OCI-LY7 (cell line): ENCODE measurements around the gene AGBL1. TPM values are rescaled to one million over a fixed set of nuclear protein-coding genes. Genes with fewer than 3 reads are reported as not detected.

Source experiments
- BruUV-seq: library from RNA; stranded (reverse); fragments of 400-500 nt; replicated peaks from 2 replicates; lab custom pipeline; 2021; lab: Mats Ljungman, UMichigan
- CTCF ChIA-PET: fragments of 300-600 bp; sonication (Branson Sonifier 250); formaldehyde crosslinking; loops from one replicate; lab custom pipeline; 2022; ENCODE audit warnings: antibody characterized with exemption; ENCODE audit not compliant: unreplicated experiment; lab: Charles Lee
- POLR2A ChIA-PET: fragments of 300-600 bp; sonication (Branson Sonifier 250); formaldehyde crosslinking; loops from one replicate; lab custom pipeline; 2022; ENCODE audit warnings: antibody characterized with exemption; lab: Charles Lee
- DNase-seq: peaks from one replicate; pipeline ENCODE4 v3.0.0-alpha.2; 2015; ENCODE audit warnings: low spot score
- H2AFZ ChIP-seq: fragments of 200-600 bp; sonication (generic), shearing (Covaris generic); 2 replicates; pipeline ENCODE4 v1.6.1; 2014; ENCODE audit warnings: mild to moderate bottlenecking, antibody characterized with exemption, low read length, moderate library complexity
- H3K27ac ChIP-seq: fragments of 200-600 bp; sonication (generic); 2 replicates; pipeline ENCODE4 v1.5.1; 2014; ENCODE audit warnings: mixed run types, low read depth, mild to moderate bottlenecking, moderate library complexity, low read length, inconsistent platforms; ENCODE audit not compliant: poor library complexity, severe bottlenecking
- H3K36me3 ChIP-seq: fragments of 200-600 bp; sonication (generic); 2 replicates; pipeline ENCODE4 v1.6.1; 2014; ENCODE audit warnings: mild to moderate bottlenecking, antibody characterized with exemption, low read length, moderate library complexity, mixed read lengths; ENCODE audit not compliant: insufficient read depth
- H3K4me1 ChIP-seq: fragments of 200-600 bp; sonication (generic); 2 replicates; pipeline ENCODE4 v1.5.1; 2014; ENCODE audit warnings: mild to moderate bottlenecking, low read length; ENCODE audit not compliant: insufficient read depth, poor library complexity, severe bottlenecking
- H3K4me2 ChIP-seq: fragments of 200-600 bp; sonication (generic); 2 replicates; pipeline ENCODE4 v1.6.1; 2014; ENCODE audit warnings: mild to moderate bottlenecking, low read length
- H3K4me3 ChIP-seq: fragments of 200-600 bp; sonication (generic); 2 replicates; pipeline ENCODE4 v1.5.1; 2014; ENCODE audit warnings: mild to moderate bottlenecking, low read depth, low read length; ENCODE audit not compliant: poor library complexity, severe bottlenecking
- H3K79me2 ChIP-seq: fragments of 200-600 bp; sonication (generic); 2 replicates; pipeline ENCODE4 v1.6.1; 2016; ENCODE audit warnings: low read depth, mild to moderate bottlenecking, low read length, moderate library complexity, mixed read lengths; ENCODE audit not compliant: insufficient read depth
- H3K9me2 ChIP-seq: fragments of 200-600 bp; sonication (generic); 2 replicates; pipeline ENCODE4 v1.6.1; 2016; ENCODE audit warnings: mild to moderate bottlenecking, low read length, mixed read lengths; ENCODE audit not compliant: insufficient read depth
- H3K9me3 ChIP-seq: fragments of 200-600 bp; sonication (generic); 2 replicates; pipeline ENCODE4 v1.6.1; 2014; ENCODE audit warnings: mild to moderate bottlenecking, mixed run types, low read length, mixed read lengths
- H4K20me1 ChIP-seq: fragments of 200-600 bp; sonication (generic); 2 replicates; pipeline ENCODE4 v1.6.1; 2014; ENCODE audit warnings: mild to moderate bottlenecking, antibody characterized with exemption, low read length, moderate library complexity, mixed read lengths; ENCODE audit not compliant: insufficient read depth
- EZH2phosphoT487 ChIP-seq: fragments of 200-600 bp; sonication (generic); IDR thresholded peaks from 2 replicates; pipeline ENCODE4 v1.6.1; 2018; ENCODE audit warnings: low read depth, borderline replicate concordance, mild to moderate bottlenecking, mixed run types, antibody characterized with exemption, low read length, moderate library complexity, mixed read lengths
- intact Hi-C: fragments of 100-400 bp; cut with micrococcal nuclease; formaldehyde crosslinking; loops from one replicate; pipeline ENCODE4 v1.10.0; 2022; ENCODE audit not compliant: unreplicated experiment
- total RNA-seq, 2 experiments: library from RNA; depleted of rRNA in 1 of 2; stranded (reverse); fragments of >200 nt in 1 of 2; shearing (Covaris generic) in 1 of 2; gene quantifications; 2 replicates each; pipeline ENCODE4 v1.2.3, GENCODE V29; 2014 to 2022
- TF ChIP-seq, protein P1 (sequence below): fragments of 200-600 bp; sonication (generic); conservative IDR thresholded peaks from 2 replicates; pipeline ENCODE4 v1.5.1; 2014; ENCODE audit warnings: mild to moderate bottlenecking, antibody characterized with exemption, low read length, moderate library complexity, mixed read lengths

Gene AGBL1
- total RNA-seq, 2 experiments from 2014 or later = not detected

DNA sequence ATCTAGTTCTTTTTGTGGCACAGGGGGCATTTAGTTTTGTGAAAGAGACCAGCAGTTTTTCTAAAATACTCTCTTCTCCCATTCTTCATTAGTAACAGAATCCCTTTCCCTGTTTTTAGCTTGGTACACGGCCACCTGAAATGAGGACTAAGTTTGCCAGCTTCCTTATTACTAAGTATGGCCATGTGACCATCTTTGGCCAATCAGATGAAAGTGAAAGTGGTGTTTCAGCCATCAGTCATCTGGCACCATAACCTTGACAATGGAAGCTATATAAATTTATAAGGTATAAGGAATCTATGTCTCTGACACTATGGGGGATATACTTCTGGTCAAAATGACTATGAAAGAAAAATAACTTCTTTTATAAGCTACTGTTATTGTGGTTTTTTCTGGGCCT lies 570.4 kb downstream of the AGBL1 start:
- BruUV-seq = no TSS peak
- Histone ChIP-seq H3K36me3 (no peaks in the 10 kb centered on the region), H3K27ac (no peak overlapping the region), H4K20me1 (no peaks in the 10 kb centered on the region), H3K9me2 (no peaks in the 10 kb centered on the region), H3K9me3 (0 out of 2 replicates have a peak, but pooled peaks cover 9% of the 10 kb centered on the region), H3K79me2 (no peaks in the 10 kb centered on the region), H2AFZ (peak overlapping the region; percentile 99), H3K4me3 (peak overlapping the region; percentile 33), H3K4me1 (no peaks in the 10 kb centered on the region), H3K4me2 (peak overlapping the region; percentile 51)
- CTCF ChIA-PET = interaction anchor here (0.5 kb wide), 1 partner anchor 38 kb away, joined by 3 read pairs; no protein-coding TSS in a partner anchor
- intact Hi-C loops = no loop called here
- DNase-seq = peak; percentile 61
- POLR2A ChIA-PET = interaction anchor here (0.7 to 1.2 kb wide), 2 partner anchors 8 to 294 kb away, joined by 3 to 5 read pairs; no protein-coding TSS in a partner anchor
- TF ChIP-seq, protein P1, sequence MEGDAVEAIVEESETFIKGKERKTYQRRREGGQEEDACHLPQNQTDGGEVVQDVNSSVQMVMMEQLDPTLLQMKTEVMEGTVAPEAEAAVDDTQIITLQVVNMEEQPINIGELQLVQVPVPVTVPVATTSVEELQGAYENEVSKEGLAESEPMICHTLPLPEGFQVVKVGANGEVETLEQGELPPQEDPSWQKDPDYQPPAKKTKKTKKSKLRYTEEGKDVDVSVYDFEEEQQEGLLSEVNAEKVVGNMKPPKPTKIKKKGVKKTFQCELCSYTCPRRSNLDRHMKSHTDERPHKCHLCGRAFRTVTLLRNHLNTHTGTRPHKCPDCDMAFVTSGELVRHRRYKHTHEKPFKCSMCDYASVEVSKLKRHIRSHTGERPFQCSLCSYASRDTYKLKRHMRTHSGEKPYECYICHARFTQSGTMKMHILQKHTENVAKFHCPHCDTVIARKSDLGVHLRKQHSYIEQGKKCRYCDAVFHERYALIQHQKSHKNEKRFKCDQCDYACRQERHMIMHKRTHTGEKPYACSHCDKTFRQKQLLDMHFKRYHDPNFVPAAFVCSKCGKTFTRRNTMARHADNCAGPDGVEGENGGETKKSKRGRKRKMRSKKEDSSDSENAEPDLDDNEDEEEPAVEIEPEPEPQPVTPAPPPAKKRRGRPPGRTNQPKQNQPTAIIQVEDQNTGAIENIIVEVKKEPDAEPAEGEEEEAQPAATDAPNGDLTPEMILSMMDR = no peak
- no peak for TF ChIP-seq EZH2phosphoT487

DNA sequence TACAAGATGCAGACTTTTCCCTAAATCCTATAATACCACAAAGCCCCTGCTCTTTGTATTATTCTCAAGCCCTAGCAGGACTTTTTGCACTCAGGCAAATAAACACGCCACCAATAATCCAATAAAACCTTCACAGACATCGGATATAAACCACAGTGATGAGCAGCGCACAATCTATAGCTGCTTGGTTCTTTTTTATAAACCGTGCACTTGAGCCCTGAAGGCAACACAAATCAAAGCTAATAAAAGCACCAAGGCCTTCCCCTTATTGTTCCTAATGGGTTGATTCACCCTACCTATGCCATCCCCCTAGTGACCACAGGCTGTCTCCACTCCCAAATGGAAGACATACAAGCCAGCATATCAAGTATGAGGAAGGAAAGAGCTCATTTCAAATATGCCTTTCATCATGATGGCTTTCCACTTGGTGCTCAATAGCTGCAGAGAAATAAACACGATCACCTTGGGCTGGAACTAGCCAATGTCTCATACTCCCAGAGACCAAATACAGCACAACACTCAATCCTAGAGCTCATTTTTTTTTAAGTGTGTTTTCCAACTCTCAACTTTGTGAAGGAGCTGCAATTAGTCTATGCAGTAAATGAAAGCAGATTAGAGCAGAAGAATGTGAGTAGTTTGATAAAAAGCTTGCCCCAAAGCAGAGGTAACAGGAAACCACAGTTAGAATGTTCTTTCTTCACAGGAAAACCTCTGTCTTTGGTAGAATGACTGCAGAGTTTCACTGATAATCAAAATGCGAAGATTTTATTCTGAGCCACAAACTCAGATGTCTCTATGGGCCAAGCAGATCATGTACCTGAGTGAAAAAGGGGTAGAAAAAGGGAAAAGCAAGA lies 573.9 kb downstream of the AGBL1 start:
- no peak for DNase-seq
- no peak overlapping the region for H3K27ac ChIP-seq
- no peak overlapping the region for H3K4me2 ChIP-seq
- TF ChIP-seq EZH2phosphoT487 = no peak
- no peaks in the 10 kb centered on the region for H4K20me1 ChIP-seq
- BruUV-seq = no TSS peak
- CTCF ChIA-PET = no interaction called here
- H3K36me3 ChIP-seq = no peaks in the 10 kb centered on the region
- no peaks in the 10 kb centered on the region for H3K4me1 ChIP-seq
- no peak overlapping the region for H3K4me3 ChIP-seq
- H3K9me2 ChIP-seq = no peaks in the 10 kb centered on the region
- H2AFZ ChIP-seq = no peak overlapping the region
- intact Hi-C loops = no loop called here
- POLR2A ChIA-PET = no interaction called here
- H3K9me3 ChIP-seq = 0 out of 2 replicates have a peak, but pooled peaks cover 9% of the 10 kb centered on the region
- no peaks in the 10 kb centered on the region for H3K79me2 ChIP-seq

DNA sequence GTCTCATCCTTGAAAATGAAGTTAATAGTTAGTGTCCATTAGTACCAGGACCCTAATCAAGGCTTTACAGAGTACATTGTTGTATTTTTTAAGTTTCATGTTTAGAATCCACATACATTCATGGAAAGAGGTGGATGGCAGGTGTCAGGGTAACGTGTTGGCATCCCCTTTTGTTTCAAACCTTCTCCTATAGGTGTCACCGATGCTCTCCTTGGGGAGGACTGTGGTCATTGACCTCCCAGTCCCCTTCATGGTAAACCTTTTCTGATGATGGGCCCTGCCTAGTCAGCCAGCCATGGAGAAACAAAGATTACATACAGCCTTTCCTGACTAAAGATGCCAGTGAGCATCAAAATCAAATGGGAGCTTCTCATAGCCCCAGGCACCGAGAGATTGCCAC lies 574.8 kb downstream of the AGBL1 start:
- Histone ChIP-seq H2AFZ (no peak overlapping the region), H3K4me1 (no peaks in the 10 kb centered on the region), H3K36me3 (no peaks in the 10 kb centered on the region), H3K4me3 (no peak overlapping the region), H3K9me2 (no peaks in the 10 kb centered on the region), H3K9me3 (0 out of 2 replicates have a peak, but pooled peaks cover 4% of the 10 kb centered on the region), H4K20me1 (no peaks in the 10 kb centered on the region), H3K79me2 (no peaks in the 10 kb centered on the region), H3K27ac (no peak overlapping the region), H3K4me2 (no peak overlapping the region)
- BruUV-seq = no TSS peak
- POLR2A ChIA-PET = no interaction called here
- TF ChIP-seq, protein P1 = 0 out of 2 replicates have a peak, but pooled peaks have one; percentile 27
- no peak for TF ChIP-seq EZH2phosphoT487
- CTCF ChIA-PET = no interaction called here
- DNase-seq = no peak
- intact Hi-C loops = no loop called here
